GM19239 (cell line): Measurements from ENCODE around the gene TFEB.

Experiments used
- DNase-seq: peaks from one replicate; pipeline ENCODE4 v3.0.0; 2011; ENCODE audit warnings: low spot score; ENCODE audit not compliant: insufficient read length
- FAIRE-seq: peaks from 2 replicates; lab custom pipeline; 2011; peaks lifted over from hg19 to GRCh38; lab: Jason Lieb, UNC

TFEB gene

DNA sequence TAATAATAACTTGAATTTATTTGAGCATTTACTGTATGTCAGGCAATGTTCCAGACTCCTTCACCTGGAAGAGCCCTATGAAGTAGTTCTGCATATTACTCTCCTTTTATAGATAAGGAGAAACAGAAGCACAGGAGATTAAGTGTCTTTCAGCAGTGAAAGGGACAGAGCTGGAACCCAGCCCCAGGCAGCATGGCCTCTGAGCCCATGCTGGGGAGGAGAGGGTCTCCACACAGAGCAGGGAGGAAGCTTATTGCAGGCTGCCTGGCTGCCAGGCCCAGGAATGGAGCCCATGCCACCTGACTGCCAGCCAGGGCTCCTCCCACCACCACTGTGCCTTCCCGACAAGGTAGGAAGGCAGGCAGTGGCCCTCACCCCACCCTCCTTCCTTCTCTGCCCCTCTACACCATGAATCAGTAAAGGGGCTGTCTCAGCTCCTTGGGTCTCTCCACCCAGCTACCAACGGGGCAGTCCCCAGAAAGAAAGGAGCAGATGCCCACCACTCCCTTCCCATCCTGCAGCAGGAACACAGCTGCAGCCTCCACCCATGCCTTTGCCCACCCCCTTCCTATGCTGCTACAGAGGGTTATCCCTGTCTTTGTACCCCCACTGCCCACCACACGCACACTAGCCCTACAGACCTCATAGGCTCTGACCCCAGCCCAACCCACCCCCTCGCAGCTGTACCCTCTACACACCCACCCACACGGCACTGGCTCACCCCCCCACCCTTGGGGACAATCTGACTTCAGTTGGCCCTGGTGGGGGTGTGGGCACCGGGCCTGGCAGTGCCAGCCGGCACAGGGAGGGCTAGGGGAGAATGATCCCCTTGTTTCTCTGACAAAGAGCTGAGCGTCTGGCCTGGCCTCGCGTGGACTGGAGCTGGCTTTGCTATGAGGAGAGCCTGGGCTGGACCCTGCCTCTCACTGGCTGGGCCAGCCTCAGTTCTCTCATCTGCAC, 41.8 kb downstream of the TFEB start:
- DNase-seq, result no peak
- FAIRE-seq, result no peak

DNA sequence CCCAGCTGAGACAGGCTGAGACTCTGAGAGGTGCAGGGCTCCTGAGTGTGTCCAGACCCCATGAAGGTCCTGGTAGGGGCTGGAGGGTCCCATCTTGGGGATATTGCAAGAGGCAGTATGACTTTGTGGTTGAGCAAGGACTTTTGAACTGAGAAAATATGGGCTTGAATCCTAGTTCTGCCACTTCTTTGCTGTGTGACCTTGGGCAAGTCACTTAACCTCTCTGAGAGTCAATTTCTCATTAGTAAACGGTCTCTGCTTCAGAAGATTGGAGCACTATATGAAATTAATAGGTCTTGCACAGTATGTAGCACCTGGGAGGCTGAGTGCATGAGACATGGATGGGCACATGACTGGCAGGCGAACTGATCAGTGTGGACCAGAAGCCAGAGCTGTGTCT, 42.7 kb downstream of the TFEB start:
- DNase-seq, result no peak
- FAIRE-seq, result no peak

GRCh38 chr6:41692080-41692675, 43.2 kb downstream of the TFEB start:
- no peak for FAIRE-seq
- DNase-seq, result no peak

GRCh38 chr6:41691426-41692079, 43.9 kb downstream of the TFEB start:
- FAIRE-seq, result no peak
- no peak for DNase-seq

DNA sequence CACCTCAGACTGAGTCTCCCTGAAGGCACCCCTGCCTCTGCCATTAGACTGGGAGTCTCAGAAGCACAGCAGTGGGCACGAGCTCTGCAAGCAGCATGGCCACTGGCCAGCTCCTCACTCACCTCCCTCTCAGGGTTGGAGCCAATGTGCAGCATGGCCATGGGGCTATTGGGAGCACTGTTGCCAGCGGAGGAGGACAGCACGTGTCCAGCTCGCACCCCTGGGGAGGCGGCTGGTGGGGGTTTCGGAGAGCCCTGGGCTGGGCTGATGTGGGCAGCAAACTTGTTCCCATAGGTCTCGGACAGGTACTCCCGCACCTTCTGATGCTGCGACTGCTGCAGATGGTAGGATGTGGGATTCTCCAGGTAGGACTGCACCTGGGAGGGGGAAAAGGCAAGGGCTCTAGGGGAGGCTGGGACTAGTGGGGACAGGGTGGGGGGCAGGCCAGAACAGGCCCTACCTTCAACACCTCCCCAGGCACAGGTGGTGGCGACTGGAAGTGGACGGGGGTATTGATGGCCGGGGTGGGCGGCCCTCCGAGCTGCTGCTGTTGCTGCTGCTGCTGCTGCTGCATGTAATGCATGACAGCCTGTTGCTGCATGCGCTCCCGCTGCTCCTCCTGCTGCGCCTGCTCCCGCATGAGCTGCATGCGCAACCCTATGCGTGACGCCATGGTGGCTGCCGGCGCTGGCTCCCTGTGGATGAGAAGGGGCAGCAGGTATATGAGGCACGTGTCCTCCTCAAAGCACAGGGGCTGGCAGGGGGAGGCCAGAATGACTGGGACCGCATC, 44.7 kb downstream of the TFEB start:
- FAIRE-seq (no peak), DNase-seq (no peak)

- DNase-seq, result no peak
- no peak for FAIRE-seq
Measured at GRCh38 chr6:41689171-41690008, 46.0 kb downstream of the TFEB start.

- FAIRE-seq (no peak), DNase-seq (no peak)
Measured at GRCh38 chr6:41688256-41688965, 47.0 kb downstream of the TFEB start.

DNA sequence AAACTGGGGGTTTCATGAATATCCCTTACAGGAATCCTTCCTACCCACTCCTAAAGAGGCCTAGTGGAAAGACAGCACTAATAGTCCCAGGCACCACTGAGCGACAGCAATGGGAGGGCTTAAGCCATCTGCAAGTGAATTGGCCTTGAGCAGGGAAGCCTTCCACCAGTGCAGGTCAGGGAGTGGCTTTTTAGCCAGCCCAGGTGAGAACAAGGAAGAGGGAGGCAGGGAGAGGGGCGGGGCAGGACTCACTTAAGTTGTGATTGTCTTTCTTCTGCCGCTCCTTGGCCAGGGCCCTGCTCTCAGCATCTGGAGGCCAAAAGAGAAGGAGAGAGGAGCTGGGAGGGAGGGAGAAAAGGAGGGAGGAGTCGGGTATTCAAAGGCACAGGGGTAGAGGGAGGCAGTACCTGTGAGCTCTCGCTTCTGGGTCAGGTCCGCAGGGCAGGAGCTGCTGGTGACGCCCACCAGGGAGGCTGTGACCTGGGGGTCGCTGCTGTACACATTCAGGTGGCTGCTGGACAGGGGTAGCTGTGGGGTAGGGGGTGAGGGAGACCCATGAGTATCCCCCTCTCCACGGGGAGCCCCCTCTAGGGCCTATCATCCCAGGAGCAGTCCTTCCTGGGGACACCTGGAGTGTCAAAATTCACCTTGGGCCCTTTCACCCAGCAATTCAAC, 47.8 kb downstream of the TFEB start:
- FAIRE-seq (no peak), DNase-seq (no peak)

DNA sequence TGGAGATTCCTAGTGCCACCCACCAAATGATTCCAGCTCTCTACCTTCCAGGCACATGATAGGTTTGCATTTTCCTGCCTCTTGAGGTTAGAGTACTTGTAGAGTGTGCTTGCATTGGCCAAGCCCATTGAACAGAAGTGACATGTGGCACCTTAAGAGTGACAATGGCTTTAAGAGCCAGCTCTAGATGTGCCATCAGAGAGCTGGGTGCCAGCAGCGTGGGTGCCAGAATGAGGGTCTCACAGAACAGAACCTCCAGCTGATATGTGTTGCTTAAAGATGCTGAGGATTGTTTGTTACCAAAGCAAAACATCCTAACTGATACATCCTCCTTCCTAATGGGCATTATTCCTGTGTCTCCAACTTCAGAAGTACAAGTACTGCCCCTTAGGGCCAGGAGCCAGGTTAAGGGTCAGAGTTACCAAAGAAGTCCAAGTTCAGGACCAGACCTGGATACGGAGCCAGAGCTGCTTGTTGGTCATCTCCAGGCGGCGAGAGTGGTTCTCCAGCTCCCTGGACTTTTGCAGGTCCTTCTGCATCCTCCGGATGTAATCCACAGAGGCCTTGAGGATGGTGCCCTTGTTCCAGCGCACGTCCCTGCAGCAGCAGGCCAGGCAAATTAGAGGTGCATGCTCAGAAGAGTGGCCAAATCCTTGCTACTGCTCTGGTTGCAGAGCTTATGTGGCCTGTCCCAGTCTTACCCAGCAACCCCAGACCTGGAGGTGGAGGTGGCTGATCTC, 49.6 kb downstream of the TFEB start:
- DNase-seq (no peak), FAIRE-seq (no peak)

GRCh38 chr6:41684311-41685180, 50.9 kb downstream of the TFEB start:
- DNase-seq (no peak), FAIRE-seq (no peak)

- FAIRE-seq, result peak; percentile 86
Measured at GRCh38 chr6:41683523-41684310, 51.7 kb downstream of the TFEB start.

DNA sequence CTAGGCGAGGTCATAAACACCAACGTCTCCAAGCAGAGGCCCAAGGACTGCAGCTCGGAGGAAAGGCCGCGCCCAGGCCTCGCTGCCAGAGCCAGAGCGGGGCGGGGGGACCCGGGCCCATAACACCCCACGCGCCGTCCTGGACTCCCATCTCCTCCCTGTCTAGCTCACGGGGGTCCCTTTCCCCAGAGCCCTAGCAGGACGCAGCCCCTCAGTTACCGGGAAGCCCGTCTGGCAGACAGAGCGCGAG, 52.2 kb downstream of the TFEB start:
- FAIRE-seq (no peak), DNase-seq (no peak)

More at GRCh38 chr6:41683523-41684310, 51.7 kb downstream of the TFEB start:
- DNase-seq, result peak; percentile 92

GRCh38 chr6:41682497-41683272, 52.7 kb downstream of the TFEB start:
- FAIRE-seq, result no peak
- no peak for DNase-seq

- FAIRE-seq, result peak; percentile 96
- DNase-seq, result peak; percentile 87
Measured at GRCh38 chr6:41682056-41682477, 53.3 kb downstream of the TFEB start.

GRCh38 chr6:41680182-41680965, 55.0 kb downstream of the TFEB start:
- no peak for FAIRE-seq
- DNase-seq, result no peak
